GM11168 (cell line): ENCODE results near the gene STARD9.
"Not testable (repeated sequence)": the region's sequence is repeated elsewhere in the genome, so short reads cannot be mapped to it uniquely, and the experiment has no call there.

Experiments used
- in situ Hi-C: fragments of 300-500 bp; cut with MboI; formaldehyde crosslinking; loops from one replicate; pipeline ENCODE4 v1.12.0; 2022; ENCODE audit warnings: low sequenced_read_pairs; ENCODE audit not compliant: unreplicated experiment

The STARD9 gene

DNA sequence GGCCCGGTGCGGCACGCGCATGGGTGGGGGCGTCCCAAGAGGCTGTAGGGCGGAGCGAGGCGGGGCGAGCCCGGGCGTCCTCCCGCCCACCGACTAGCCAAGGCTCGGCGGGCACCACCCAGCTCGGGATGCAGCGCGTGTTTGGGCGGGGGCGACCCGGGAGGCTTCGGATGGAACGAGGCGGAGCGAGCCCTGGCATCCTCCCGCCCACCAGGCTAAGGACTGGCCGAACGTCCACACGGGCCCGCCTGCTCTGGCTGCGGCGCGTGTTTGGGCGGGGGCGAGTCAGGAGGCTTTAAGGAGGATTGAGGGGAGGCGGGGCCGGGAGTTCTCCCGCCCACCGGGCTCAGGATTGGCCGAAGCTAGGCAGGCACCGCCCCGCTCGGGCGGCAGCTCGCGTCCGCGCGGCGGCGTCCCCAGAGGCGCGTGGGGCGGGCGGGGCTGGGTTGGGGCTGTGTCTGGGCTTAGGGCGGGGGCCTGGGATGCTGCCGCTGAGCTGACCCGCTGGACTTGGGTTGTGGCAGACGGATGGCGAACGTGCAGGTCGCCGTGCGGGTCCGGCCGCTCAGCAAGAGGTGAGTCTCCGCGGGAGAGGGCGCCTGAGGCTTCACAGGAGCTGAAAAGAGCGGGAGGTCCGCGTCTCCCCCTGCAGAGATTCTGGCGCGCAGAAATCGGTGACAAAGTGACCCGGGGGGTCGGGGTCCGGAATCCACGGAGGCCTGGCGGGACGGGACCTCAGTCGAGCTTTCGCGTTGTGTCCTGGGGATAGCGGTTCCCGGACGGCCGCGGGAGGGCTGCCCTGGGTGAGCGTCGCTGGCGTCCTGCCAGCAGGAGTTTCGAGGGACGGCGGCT, at the start of gene STARD9:
TSS of gene STARD9 (plus strand) at position 419 of the 852 bp plus-strand sequence. CDS start at position 529, 110 bp downstream.
- in situ Hi-C loops, result no loop called here

DNA sequence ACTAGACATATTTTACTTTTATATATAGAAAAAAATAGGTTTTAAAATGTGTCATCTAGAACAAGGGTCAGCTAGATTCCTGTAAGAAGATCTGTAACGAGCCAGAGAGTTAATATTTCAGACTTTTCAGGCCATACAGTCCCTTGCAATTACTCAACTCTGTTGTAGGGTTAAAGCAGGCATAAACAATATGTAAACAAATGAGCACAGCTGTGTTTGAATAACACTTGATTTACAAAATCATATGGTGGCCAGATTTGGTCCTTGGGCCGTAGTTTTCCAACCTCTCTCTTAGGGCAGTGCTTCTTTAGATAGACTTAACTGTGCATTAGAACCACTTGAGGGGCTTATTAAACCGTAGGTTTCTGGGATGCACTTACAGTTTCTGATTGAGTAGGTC, 46.4 kb upstream of the STARD9 start:
- in situ Hi-C loops, result no loop called here

DNA sequence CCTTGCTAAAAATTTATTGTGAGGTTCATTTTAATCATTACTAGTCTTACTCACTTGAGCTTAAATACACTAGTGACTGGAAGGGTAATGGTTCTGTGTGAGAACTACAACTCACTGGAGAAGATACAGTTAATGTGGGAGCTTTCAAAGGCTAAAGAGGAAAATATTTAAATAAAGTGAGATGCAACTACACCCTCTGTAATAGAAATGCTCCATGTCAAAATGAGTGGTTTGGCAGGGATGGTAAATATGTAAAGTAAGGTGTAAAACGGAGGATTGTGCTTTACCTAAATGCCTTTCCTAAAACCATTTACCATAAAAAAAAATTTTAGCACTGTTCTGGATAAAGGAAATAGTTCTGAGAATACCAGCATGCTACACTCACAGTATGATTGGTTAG, 42.2 kb upstream of the STARD9 start:
- in situ Hi-C loops, result no loop called here

DNA sequence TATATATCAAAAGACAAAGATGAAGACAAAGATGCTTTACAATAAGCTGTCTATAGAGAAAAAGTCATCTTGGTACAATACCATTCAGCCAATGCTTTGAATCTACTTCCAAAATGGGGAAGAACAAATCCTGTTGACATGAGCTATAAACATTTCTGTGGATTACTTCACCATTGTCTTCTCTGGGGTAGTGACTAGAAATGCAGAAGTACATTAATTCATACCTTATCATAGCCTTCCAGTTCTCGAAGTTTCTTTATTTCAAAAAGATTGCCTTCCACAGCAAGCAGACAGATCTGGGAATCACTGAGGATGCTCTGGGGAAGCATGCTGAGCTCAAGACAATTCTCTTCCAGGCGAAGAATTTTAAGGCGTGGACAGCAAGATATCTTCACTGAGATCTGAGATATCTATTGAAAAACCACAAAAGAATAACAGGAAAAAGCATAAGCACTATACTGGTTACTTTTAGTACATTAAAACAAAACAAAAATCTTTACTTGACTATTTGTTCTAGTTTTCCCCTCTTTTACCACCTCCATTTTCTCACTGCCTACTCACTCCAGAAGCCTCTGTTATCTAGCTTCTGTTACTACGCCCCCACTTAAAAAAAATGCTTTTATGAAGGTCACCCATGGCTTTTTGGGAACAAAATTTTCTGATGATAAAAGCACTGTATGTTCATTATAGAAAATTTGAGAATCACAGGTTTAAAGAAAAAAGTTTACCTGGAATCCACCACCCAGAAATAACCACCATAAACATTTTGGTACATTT, 30.4 kb upstream of the STARD9 start:
- in situ Hi-C loops, result no loop called here

DNA sequence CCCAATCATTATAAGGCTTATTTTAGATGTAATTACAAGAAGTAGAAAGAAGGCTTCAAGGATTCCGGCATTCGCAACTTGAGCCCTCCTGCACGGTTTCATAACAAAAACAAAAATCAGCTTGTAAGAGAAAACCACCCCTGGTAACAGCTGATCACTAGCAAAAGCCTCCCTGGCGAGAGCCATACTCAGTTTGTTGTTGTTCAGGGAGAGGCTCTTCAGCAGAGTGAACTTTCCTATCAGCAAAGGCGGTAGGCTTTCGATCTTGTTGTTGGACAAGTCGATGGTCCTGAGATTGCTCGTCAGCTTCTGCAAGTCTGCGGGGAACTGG, 27.5 kb upstream of the STARD9 start:
- in situ Hi-C loops, result no loop called here

DNA sequence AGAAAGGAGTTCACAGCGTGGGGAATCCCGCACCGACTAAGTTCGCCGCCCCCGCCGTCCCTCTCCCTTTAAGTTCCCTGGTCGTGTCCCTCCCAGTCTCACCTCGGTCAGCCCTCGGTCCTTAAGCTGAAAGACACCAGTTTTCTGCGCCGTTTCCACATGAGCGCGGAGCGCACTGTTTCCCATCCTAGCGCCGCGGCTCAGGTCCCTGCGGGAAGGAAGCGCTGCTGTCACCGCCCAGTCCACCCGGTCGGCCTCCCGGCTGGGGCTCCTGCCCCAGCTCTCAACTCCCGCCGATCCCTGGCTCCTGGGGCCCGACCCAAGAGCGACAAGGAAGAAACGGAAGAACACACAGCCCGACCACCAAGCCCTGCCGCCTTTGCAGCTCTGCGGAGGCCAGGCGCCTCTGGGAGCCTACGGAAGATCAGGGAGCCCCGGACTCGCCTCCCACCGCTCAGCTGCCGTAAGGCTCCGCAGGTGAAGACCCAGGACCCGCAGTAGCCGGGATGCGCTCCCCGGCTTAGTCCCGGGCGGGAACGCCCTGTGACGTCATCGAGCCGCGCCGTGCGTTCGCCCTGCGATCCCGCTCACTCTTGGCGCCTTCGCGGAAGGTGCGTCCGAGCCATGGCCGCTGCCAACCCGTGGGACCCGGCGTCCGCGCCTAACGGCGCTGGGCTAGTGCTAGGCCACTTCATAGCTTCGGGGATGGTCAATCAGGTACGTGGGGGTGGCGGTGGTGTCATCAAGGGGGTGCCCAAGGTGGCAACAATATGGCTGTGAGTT, 27.0 kb upstream of the STARD9 start, which contains the start of the genes HAUS2 and LRRC57:
TSS of gene HAUS2 (plus strand) at position 590 of the 783 bp plus-strand sequence. CDS start at position 625, 35 bp downstream.
TSS of gene LRRC57 (minus strand) at position 545 of the 783 bp plus-strand sequence. CDS start at position 186, 359 bp downstream.
- in situ Hi-C loops, result no loop called here

DNA sequence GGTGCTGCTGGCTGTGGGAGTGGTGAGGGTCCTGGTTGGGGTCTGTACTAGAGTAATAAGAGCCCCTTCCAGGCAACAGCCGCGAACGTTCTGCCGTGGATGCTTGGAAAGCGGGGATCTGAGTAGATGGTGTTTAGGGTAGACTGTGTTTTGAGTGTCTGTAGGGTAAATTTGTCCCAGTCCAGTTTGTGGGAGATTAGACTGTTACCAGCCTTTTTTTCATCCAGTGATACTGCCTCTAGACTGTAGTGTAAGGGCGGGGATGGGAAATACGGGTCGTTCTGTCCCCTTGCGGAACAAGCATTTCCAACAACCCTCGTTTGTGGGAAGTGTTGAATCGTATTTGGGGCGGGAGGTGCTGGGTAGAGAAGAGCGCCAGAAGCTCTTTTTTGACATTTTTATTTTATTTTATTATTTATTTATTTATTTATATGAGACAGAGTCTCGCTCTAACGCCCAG, 26.3 kb upstream of the STARD9 start:
- in situ Hi-C loops, result no loop called here

DNA sequence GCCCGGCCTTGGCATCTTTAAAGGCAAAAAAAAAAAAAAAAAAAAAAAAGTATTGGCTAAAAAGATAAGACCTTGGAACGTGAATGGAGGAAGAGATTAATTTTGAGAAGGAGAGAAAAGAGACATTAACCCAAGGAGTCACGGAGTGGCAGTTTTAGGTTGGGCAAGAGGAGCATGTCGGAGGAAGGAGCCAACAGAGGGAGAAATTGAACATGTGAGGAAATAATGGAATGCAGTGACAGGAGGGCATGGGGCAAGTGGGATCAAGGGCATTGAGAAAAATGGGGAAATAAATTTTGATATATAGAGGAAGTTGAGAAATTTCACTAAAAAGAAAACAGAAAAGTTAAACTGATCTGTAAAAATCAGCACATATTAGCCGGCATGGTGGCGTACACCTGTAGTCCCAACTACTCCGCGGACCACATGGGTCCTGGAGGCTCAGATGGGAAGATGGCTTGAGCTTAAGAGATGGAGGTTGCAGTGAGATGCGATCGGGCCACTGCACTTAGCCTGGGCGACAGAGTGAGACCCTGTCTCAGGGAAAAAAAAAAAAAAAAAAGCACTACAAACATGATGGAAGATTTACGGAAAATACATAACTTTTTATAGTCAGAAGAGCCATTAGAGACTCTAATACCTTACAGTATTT, 25.5 kb upstream of the STARD9 start:
- in situ Hi-C loops, result no loop called here

DNA sequence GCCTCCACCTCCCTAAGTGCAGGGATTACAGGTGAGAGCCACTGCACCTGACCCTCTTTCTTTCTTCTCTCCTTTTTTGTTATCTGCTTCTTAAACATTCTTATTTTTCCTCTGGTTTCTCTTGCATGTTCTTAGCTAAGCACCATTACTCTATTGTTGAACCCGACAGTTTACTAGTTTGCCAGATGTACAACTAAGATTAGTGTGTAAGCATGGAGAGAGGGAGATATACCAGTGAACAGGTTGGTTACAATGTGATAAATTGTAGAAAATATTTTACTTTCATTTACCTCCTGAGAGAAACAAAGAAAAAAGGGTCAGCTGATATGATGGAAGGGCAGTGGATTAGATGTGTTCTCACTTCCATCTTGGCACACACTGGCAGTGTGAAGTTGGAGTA, 21.9 kb upstream of the STARD9 start:
- in situ Hi-C loops, result no loop called here

DNA sequence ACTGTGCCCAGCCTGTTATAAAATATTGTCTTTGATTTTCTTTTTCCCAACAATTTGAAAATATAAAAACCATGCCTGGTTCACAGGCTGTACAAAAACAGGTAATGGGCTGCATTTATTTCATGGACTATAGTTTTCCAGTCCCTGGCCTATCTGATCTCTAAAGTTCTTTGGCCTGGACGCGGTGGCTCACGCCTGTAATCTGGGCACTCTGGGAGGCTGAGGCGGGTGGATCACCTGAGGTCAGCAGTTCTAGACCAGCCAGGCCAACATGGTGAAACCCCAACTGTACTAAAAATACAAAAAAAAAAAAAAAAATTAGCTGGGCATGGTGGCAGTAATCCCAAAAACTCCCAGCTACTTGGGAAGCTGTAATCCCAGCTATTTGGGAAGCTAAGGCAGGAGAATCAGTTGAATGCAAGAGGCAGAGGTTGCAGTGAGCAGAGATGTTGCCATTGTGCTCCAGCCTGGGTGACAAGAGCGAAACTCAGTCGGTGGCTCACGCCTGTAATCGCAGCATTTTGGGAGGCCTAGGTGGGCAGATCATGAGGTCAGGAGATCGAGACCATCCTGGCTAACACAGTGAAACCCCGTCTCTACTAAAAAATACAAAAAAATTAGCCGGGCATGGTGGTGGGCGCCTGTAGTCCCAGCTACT, 18.7 kb upstream of the STARD9 start:
- in situ Hi-C loops, result not testable (repeated sequence)

DNA sequence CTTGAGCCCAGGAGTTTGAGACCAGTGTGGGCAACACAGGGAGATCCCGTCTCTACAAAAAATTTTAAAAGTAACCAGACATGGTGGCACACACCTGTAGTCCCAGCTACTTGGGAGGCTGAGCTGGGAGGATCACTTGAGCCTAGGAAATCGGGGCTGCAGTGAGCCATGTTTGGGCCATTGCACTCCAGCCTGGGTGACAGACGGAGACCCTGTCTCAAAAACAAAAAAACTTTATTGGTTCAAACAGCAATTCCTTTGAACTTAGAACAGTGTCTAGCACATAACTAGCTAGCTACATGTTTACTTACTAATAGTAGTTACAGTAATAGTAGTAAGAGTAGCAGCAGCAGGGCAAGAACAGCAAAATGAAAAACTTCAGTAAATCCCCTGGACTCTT, 16.7 kb upstream of the STARD9 start:
- in situ Hi-C loops, result no loop called here

DNA sequence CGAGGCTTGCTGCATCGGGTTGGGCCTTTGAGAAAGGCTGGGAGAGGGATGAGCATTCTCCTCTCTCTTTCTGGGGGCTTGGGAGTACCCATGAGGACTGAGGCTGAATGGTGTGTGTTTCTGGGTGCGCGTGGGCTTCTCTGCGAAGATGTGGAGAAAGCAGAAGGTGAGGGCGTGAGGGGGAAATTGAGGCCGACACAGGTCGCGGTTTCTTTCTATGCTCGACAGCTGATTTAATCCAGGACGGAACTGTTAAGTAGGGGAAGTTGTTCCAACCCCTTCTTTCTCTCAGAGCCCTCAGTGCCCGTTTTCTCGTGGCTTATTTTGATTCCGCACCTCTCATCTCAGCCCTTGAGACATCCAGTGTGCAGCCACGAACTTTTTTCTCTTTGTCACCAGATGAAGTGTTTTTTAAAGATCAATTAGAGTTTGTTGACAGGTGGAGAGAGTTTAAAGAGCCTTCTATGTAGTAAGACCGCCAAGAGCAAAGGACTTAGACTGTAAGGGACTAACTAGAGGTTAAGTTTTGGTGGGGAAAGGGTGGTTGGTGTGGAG, 711 bp downstream of the STARD9 start:
- in situ Hi-C loops, result no loop called here

DNA sequence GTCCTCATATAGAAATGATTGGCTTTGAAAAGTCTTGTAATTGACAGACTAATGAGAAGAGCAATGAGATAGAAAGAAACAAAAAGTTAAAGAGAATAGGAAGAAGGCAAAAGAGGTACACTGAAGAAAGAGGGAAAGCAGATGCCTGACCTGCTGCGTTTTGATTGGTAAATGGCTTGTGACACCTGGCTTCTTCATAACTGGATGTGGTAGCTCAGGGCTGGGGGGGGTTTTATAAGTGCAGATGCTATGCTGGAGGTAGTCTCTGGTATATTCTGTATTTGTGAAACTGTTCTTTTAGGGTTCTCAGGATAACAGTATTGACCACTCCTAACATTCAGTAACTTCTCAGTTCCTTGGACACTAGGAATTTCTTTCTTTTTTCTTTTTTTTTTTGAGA, 1.4 kb downstream of the STARD9 start:
- in situ Hi-C loops, result no loop called here

DNA sequence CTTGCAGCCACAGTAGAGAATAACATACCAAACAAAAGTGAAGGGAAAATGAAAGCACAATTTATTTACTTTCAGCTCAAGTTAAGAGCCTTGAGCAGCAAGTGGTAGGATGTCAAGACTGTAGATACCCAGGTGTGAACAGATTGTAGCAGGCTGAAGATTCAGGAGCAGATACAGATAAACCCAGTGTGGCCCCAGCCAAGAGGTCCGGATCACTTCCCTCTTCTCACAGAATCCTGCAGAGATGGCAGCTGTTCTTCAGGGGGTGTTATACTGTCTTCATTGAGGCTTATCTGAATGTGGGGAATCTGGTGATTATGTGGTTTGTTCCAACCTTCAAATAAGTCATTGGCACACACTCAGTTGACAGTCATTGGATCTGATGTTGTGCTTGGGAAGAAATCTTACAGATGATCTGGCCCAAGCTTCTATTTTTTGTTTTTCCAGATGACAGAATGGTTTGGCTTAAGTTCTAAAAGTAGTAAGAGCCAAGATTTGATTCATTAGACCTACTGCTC, 2.2 kb downstream of the STARD9 start:
- in situ Hi-C loops, result no loop called here

DNA sequence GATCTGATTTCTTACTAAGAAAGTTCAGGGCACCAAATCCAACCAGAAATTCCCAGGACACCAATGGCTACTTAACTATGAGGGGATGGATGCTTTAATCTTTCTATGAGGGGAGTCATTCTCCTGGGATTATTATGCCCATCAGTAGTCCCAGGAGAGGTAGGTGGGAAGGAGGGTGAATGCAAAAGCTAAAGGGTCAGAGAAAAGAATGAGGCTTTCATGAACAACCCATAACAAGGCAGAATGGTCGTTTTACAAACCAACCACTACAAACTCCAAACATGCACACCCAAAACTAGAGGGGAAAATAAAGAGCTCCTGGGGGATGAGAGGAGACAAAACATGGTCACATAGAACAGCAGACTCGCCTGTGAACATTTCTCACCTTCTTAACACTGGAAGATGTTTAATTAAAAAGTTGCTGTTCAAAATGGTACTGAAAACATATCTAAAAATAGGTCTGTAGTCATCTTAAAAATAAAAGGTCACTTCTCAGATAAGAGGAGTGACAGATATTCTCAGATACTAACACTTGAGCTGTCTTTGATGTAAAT, 3.7 kb downstream of the STARD9 start:
- in situ Hi-C loops, result no loop called here

DNA sequence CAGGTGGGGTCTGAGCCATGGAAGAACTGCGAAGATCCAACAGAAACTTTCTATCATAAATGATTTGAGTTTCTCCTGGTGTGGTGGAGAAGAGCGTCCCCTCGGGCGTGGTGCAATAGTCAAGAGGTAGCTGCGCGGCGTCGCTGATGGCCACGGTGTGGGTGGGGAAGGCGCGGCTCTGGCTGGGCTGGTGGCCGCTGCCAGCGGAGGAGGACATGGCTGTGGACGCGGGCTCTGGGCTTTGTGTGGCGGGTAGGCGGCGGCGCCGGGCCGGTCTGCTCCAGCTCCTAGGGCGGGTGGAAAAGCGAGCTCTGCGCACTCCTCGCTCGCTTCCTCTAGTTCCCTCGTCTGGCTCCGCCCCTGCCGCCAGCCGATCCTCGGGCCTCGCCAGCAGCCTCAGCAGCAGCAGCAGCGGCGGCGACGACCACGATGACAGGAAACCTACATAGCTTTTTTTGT, 5.9 kb downstream of the STARD9 start:
- in situ Hi-C loops, result no loop called here

DNA sequence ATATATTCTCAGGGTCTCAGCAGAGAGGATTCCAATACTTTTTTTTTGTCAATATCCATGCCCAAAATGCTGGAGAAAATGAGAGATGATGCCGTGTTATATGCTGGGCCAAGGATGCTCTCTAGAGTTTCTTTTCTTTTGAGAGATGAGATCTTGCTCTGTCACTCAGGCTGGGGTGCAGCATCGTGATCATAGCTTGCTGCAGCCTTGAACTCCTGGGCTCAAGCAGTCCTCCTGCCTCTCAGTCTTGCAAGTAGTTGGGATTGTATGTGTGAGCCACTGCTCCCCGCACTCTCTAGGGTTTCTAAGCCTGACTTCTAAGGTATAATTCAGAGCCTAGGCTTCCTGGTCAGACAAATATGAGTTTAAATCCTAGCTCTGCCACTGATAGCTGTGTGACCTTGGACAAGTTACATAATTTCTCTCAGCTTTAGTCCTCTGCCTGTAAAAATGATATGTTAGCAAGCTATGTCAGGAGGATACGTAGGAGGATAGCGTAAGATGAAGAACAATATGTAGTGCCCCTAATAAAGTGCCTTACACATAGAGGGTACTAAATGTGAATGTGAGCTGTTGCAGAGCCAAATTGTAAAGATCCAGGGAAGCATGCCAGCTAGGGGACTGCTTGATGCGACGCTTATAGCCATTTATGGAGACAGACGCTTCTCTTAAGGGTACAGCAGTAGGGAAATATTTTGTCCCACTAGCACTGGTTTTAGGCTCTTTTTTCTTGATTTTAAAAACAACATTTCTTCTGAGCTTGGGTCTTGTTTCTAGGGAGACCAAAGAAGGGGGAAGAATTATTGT, 7.4 kb downstream of the STARD9 start:
- in situ Hi-C loops, result no loop called here
